GM06990 (cell line): ENCODE measurements around the gene GNG14.

Source experiments
- DNase-seq: peaks from one replicate; pipeline ENCODE4 v3.0.0-alpha.2; 2011; ENCODE audit not compliant: insufficient read length; ENCODE audit errors: extremely low read depth
- H3K27me3 ChIP-seq: replicated peaks from 2 replicates; pipeline ENCODE4 v1.6.0; 2011; ENCODE audit warnings: low read length; ENCODE audit not compliant: control insufficient read depth, insufficient read depth
- H3K36me3 ChIP-seq: 2 replicates; pipeline ENCODE4 v1.5.1; 2011; ENCODE audit warnings: low read length; ENCODE audit not compliant: control insufficient read depth, insufficient read depth
- H3K4me3 ChIP-seq: replicated peaks from 2 replicates; pipeline ENCODE4 v1.5.1; 2011; ENCODE audit warnings: low read depth, mild to moderate bottlenecking, control low read depth, low read length
- TF ChIP-seq, protein P1 (sequence below): IDR thresholded peaks from 2 replicates; pipeline ENCODE4 v1.5.1; 2011; ENCODE audit warnings: low read length, control low read depth, mild to moderate bottlenecking, inconsistent platforms; ENCODE audit not compliant: insufficient read depth, poor library complexity, severe bottlenecking

GNG14 gene

GRCh38 chr19:12655546-12655945, 32.3 kb upstream of the GNG14 start:
- Histone ChIP-seq H3K36me3 (peaks cover 36% of the 10 kb centered on the region), H3K27me3 (no peaks in the 10 kb centered on the region), H3K4me3 (no peak overlapping the region)
- TF ChIP-seq, protein P1, sequence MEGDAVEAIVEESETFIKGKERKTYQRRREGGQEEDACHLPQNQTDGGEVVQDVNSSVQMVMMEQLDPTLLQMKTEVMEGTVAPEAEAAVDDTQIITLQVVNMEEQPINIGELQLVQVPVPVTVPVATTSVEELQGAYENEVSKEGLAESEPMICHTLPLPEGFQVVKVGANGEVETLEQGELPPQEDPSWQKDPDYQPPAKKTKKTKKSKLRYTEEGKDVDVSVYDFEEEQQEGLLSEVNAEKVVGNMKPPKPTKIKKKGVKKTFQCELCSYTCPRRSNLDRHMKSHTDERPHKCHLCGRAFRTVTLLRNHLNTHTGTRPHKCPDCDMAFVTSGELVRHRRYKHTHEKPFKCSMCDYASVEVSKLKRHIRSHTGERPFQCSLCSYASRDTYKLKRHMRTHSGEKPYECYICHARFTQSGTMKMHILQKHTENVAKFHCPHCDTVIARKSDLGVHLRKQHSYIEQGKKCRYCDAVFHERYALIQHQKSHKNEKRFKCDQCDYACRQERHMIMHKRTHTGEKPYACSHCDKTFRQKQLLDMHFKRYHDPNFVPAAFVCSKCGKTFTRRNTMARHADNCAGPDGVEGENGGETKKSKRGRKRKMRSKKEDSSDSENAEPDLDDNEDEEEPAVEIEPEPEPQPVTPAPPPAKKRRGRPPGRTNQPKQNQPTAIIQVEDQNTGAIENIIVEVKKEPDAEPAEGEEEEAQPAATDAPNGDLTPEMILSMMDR = no peak
- DNase-seq = no peak

GRCh38 chr19:12656899-12657571, 30.8 kb upstream of the GNG14 start:
- DNase-seq = no peak
- Histone ChIP-seq H3K36me3 (peaks cover 42% of the 10 kb centered on the region), H3K4me3 (no peak overlapping the region), H3K27me3 (no peaks in the 10 kb centered on the region)
- TF ChIP-seq, protein P1 = no peak

- TF ChIP-seq, protein P1 = peak; percentile 9
- H3K36me3 ChIP-seq = peaks cover 41% of the 10 kb centered on the region
- no peak for DNase-seq
These were observed 29.8 kb upstream of the GNG14 start for GRCh38 chr19:12657966-12658365.

DNA sequence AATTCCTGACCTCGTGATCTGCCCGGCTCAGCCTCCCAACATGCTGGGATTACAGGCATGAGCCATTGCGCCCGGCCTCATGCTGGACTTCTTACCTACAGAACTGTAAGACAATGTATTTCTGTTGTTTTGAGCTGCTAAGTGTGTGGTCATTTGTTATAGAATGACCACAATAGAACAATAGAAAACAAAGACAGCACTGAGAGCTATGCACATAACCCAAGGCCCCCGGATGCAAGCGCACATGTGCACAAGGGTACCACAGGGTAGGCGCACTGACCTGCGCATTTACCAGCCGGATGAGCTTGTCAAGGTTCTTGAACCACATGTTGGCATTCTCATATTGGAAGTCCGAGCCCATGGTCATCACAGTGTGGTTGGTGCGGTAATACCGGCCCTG, 26.8 kb upstream of the GNG14 start:
- Histone ChIP-seq H3K27me3 (no peaks in the 10 kb centered on the region), H3K4me3 (no peak overlapping the region), H3K36me3 (peaks cover 46% of the 10 kb centered on the region)
- no peak for DNase-seq
- TF ChIP-seq, protein P1 = no peak

More at GRCh38 chr19:12657966-12658365, 29.8 kb upstream of the GNG14 start:
- H3K27me3 ChIP-seq = no peaks in the 10 kb centered on the region
- no peak overlapping the region for H3K4me3 ChIP-seq

DNA sequence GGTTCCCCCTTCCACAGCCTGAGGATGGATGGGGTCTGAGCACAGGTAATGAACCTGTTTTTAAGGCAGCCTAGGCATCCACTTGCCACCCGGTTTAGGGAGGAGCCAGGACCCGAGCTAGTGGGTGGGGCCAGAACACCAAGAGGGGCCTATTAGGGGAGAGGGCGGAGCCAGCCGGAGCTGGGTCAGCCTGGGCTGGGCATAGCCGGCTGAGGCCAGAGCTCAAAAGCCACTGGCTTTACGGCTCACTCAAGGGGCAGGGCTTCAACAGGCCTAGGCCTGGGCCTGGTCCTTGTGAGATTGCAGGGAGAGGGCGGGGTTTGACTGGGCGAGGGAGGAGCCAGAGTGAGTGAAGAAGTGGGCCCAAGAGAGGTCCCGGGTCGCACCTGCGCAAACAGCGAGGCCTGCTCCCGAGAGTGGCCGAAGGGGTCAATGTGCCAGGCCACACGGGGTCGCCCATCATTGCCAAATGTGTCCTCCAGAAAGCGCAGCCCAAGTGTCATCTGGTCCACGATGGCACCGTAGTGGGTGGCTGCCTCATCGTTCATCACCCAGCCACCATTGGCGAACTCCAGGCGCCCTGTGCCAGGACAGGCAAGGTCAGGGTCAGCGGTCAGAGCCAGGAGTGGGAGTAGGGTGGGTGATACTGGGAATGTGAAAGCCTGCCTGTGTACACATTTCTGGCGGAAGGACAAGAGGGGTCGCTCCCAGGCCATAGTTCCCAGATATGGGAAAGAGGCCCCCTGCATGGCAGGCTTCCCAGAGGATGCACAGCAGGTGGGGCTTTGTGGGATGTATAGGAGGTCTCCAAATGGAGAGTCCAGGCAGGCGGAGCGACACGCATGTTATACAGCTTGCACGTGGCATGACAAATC, 23.2 kb upstream of the GNG14 start:
- Histone ChIP-seq H3K36me3 (peaks cover 33% of the 10 kb centered on the region), H3K4me3 (peak overlapping the region; percentile 23), H3K27me3 (no peaks in the 10 kb centered on the region)
- TF ChIP-seq, protein P1 = no peak
- DNase-seq = no peak
